AG08395 (cell line): Measurements from ENCODE around the gene IRF2BP2.

Experiments used
- DNase-seq: peaks from one replicate; pipeline ENCODE4 v3.0.0; 2012; ENCODE audit warnings: mixed read lengths, low spot score

IRF2BP2 gene

DNA sequence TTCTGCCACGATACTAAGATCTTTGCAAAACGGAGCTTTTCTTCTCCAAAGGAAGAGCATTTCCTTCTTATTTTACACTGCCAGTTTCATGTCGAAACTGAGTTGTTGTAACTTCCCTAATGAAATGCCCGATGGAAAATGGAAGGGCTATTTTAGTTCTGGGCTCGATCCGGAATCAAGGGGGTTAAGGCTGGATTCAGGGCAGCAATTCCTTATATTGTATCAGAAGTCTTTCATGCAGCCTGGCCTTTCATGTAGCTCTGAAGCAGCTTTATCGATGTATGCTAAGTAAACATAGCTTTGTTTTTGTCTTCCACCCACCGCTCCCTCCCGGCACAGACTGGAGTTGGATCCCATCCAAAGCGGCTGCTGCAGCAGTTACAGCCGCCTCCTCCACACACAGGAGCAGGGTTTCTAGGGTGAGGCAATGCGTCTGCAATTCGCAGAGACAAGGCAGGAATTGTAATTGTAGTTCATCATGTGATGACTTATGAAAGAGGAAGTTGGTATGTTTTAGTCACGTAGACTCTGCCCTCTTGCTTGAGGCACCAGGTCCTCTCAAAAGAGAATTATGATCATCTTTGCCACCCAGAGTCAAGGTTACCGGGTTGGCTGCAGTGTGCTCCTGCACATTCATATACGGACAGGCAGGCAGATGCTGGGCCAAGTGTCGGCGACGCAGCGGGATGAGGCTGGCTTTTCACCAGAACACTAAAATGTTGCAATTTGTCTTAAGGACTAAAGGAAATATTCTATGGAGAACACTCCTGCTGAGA, 2.6 kb upstream of the IRF2BP2 start:
- peak; percentile 86 for DNase-seq

DNA sequence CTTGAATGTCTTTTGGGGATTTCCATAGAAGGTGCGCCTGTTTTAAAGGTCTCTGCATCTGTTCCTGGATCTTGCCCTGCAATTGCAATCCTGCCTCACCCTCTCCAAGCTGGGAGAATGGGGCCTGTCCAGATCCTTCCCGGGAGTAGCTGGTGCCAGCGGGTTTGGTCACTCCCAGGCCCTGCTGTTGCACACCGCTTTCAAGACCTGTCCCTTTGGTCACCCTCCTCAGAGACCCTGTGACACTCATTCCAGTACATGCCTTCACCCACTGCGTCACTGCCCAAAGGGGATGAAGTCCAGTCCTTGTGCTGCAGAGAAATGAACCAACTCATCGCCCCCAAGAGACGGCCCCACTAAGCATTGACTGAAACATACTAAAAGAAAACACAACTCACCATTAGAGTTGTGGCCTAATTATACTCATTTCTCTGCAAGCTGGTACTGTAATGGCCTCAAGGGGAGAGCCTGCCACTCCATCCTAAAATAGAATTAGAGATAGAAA, 1.9 kb upstream of the IRF2BP2 start:
- DNase-seq = no peak

DNA sequence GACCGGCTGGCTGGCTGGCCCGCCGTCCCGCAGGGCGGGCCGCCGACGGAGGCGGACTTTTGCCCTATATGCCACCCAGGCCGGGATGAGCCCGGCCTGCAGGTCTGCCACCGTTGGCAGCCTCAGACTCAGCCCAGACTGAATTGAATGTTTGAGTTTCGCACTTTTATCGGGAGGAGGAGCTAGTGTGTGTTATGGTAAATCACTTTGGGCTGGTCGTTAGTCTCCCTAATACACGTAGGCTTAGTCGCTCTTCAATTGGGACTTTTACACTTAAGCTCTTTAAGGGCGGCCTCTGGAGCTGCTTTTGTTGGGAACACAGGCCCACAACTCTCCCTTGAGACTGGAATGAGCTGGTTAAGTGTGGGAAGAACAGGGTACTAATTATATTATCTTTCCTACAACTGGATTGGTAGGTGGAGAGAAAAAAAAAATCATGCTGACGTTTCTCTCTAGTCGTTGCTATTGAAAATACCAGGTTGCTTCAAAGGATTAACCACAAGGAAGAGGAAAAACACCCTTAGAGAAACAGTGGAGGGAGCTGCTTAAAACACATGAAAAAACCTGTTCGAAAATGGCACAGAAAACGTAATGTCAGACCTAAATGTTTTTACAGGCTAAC, 1.4 kb upstream of the IRF2BP2 start:
- no peak for DNase-seq

DNA sequence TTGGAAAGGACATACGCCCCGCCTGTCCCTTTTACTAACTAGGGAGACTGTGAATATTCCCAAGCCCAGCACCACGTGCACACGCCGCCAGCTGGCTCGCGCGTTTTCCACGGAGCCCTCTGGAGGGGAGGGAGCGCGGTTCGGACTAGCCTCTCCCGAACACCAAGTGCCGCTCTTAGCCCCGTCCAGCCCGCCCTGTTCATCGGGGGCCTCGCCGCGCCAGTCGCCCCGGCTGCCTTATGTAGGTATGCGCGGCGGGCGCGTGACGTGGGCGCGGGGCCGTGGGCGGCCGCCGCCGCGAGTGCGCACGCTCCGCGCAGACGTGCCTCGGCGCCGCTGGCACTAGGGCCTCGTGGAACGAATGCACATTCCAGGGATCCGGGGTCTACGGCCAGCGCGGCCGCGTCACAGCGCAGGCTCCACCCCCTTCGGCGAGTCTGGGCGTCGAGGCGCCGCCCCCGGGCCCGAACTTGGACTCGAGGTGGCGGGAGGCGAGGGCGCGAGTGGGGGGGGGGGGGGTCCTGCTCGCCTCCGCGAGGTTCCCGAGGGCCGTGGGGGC, 767 bp upstream of the IRF2BP2 start:
- DNase-seq = peak; percentile 92

DNA sequence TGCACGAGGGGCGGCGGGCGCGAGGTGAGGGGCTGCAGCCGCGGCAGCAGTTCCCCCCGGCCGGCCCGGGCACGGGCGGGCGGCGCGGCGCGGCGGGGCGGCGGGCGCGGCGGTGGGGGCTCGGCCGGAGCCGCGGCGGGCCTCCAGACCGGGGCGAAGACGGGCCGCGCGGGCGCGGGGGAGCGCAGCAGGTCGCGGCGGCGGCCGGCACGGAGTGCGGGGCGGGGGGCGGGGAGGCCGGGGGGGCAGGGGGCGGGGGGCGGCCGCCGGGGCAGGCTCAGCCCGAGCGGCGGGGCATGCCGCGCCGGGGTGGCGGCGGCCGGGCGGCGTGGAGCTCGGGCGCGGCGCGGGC, 311 bp downstream of the IRF2BP2 start:
- DNase-seq = no peak

DNA sequence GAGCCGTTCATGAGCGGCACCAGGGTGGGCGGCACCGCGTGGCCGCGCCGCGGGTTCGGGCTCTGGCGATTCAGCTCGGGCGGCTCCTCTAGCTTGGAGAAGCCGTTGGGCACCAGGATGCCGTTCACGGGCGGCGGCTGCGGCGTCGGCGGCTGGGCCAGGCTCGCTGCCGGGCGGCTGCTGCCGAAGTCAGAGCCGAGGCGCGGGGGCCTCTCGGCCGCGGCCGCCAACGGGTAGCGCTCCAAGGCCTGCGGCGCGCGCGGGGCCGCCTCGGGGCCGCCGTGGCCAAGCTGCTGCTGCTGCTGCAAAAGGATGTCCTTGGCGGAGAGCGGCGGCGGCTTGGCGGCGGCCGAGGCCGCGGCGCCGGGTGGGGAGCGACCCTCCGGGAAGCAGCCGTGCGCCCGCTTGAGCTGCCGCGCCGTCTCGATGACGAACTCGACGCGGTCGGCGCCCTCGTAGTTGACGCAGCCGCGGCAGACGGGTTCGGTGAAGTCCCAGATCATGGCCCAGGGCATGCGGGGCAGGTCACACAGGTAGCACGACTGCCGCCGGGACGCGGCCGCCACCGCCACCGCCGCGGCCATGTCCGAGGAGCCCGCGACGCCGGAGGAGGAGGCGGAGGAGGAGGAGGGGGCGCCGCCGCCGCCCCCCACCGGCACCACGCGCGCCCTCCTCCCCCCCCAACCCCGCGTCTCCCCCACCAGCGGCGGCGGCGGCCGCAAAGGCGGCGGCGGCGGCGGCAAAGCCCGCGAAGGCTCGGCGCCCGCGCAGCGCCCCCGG, 877 bp downstream of the IRF2BP2 start:
- DNase-seq = no peak

DNA sequence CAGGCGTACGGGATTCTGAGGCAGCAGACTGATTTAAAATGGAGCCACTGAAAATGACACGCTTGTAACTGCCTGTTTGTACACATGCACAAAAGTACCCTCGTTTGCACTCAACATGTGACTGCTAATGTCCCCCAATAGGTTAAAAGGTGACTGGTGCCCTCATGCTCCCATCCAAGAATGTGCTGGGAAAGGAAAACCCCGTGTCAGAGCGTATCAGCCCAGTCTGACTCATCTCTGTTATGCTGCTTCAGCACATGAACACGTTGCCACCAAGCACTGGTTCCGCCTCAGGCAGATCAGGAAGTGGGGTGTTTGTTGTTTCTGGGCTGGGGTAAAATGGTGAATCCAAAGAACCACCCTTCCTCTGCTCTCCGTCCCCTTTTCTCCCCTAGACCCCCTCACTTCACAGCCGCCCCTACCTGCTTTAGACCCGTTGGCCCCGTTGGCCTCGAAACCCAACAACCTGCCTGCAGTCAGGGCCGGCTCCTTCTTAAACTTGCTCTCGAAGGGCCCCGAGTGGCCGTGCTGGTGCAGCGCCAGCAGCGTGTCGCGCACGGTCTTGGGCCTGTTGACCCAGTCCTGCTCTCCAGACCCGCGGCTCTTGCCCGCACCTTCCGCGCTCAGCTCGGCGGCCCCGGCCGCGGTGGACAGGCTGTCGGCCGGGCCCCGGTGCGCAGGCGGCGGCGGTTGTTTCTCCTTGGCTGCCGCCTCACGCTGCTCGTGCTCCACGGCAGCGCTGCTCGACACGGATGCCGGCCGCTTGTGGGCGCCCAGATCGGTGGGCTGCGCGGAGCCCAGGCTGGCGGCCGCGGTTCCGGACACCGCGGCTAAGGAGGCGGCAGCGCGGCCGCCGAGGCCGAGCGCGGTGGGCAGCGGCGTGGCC, 1.7 kb downstream of the IRF2BP2 start:
- DNase-seq = peak; percentile 80

DNA sequence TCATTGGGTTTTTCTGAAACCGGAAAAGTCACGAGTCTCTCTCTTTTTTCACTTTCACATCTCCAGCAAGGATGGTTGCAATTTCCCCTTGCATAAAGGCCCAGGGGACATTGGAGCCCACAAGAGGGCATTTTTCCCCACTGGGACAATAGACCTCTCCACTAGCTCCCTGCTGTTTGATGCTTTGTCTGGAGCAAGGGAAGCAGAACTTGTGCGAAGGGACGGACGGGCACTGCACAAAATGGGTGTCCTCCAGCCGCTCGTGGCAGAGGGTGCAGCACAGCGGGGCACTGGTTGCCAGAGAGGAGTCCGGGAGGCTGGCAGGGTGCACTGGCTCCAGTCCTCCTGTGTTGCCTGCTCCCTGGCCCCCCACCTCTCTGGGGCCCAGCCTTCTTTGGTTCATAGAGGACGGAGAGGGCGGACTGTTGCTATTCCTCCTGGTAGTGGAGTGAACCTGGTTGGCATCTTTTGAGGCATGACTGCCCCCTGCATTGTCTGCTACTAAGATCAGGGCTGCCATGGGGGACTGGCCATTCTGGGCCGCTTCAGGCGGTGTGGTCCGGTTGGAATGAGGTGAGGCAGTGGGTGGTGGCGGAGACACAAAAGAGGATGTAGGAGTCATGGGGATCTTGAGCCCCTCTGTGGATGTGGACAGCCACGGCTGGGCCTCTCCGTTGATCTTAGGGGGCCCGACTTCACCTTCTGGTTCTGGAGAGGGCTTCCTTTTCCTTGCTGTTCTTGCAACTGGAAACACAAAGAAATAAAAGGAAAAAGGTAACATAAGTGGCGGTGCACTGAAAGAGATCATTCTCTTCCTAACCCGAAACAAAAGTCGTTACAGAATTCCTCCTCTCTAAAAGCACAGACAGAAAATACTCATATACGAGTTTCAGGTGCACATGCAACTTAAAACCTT, 2.6 kb downstream of the IRF2BP2 start:
- DNase-seq = no peak

DNA sequence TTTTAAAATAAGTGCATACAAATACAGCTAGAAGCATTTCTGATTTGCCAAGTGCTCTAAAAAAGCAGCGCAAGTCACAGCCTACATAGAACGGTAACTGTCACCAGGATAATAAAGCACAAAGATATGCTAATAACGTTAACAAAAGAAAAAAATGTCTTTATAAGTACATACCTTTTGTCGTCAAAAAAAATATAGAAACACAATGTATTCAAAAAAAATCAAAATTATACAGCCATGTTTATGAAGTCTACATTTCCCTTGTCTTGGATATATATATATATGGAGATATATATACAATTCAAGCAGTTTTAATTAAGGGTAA, 3.2 kb downstream of the IRF2BP2 start:
- DNase-seq = no peak

DNA sequence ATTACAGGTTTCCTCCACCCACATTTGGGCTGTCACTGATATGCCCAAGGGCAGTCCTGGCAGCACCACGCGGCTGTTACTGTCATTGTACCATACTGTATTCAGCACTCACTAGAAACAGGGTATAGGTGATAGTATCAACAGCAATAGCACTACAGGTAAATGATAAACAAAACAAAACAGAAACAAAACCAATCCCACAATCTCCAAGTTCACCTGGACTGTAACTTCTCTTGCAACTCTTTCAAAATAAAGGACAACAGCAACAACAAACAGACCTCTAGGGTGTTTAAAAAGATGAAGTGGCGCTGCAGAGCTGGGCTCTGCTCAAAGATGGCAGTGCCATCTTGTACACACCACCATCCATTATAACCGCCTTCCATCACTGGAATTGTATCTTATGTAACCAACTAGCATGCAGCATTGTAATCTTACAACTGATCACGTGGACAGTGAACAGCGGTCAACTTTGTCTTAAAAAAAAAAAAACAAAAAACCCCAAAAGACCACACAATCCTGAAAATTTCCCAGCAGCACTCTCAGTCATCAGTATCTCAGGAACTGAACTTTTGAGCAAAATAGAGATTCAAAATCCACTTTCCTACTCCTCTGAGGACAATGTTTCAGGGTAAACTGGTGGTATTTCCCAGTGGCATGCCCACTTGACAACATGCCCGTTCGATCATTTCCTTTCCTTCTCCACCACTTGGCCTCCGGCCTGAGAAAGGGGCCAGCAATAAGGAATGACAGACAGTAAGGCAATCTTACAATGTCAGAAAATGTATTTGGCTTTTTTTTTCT, 3.8 kb downstream of the IRF2BP2 start:
- no peak for DNase-seq

DNA sequence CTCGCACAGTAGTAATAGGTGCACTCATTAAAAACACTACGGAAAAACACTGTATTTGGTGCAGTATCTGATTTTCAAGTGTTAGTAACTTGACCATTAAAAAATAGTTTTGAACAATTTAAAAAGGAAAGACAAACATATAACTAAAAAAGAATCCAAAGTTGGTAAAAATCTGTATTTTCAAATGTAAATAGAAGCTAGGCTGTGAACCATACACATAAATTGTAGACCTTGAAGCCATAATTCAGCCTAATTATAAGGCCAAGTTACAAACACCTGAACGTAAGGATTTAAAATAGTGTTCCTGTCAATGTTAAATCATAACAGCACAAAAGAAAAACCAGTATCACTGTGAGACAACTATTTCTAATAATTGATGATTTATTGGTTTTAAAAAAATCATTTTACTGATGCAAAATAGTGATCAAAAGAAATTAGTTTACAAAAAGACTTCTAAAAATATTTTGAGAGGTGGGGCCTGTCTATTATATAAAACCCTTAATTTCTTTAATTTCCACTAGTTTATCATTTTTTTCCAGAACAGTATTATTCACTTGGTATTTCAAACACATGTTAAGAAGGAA, 4.5 kb downstream of the IRF2BP2 start:
- no peak for DNase-seq

DNA sequence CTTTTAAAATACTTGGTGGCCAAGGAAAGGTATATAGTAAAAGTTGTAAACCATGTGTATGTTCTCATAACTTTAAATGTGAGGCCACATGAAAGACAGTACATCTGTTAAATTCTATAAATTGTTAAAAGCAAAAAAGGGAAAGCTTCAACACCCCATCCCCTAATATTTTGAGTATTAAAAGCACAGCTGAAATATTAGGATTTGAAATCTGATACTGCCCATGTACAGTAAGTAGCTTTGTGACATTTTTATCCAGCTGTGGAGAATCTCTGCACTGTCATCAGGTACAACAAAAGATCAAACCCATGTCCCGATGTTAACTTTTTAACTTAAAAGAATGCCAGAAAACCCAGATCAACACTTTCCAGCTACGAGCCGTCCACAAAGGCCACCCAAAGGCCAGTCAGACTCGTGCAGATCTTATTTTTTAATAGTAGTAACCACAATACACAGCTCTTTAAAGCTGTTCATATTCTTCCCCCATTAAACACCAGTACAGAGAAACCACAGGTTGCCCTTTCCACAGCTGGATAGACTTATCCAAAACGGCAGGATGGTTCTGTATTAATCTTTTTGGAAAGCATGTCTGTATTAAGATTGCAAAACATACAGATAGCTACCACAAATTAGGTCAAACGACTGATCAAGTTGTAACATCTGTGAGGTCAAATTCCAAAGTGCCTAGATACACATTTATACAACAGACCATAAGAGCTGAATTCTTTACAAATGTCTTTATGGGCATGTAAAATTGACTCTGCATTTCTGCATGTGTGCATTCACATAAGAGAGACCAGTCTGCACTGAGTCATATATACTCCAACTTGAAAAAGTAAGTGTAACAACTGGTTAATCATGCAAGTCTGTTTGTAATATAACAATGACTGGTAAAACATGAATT, 5.2 kb downstream of the IRF2BP2 start:
- DNase-seq = no peak

DNA sequence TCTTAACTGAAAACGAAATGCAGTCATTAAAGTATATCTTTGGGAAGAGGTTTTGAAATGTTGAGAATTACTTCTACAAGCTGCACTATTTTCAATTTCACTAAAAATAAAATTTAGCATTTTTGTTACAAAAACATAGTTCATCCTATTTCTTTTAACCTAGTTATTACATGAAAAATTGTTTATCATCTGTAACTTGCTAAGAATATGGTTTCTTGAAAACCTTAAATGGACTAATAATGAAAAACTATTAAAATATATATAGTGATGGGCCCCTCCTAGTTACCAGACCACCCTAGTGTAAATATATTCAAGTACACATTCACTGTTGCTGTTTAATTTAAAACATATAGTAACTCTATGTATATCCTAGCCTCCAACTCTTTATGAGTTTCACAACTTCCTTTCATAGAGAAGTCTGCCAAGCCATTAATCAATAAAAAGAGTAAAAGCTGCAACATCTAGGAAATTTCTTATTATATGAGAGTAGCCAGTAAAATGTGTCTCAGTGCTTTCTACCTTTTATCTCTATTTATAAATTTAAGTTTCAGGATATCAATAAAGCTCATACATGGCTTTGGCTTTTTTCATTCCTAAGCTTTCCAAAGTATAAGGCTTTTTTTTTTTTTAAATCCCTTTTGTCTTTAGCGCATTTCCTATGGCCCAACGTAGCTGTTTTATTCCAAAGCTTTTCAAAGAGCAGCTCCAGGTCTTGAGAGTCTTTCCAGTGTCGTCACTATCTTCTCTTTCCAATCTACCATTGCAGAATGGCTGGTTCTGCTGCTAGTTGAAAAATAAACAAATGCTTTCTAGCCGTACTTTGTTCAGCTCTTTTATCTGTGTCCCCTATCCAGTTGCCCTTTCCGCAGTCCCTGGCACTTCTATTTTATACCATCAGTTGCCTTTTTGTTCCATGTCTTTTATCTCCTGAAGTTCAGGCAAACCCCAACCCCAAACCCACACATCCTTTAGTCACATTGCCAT, 6.5 kb downstream of the IRF2BP2 start:
- no peak for DNase-seq

DNA sequence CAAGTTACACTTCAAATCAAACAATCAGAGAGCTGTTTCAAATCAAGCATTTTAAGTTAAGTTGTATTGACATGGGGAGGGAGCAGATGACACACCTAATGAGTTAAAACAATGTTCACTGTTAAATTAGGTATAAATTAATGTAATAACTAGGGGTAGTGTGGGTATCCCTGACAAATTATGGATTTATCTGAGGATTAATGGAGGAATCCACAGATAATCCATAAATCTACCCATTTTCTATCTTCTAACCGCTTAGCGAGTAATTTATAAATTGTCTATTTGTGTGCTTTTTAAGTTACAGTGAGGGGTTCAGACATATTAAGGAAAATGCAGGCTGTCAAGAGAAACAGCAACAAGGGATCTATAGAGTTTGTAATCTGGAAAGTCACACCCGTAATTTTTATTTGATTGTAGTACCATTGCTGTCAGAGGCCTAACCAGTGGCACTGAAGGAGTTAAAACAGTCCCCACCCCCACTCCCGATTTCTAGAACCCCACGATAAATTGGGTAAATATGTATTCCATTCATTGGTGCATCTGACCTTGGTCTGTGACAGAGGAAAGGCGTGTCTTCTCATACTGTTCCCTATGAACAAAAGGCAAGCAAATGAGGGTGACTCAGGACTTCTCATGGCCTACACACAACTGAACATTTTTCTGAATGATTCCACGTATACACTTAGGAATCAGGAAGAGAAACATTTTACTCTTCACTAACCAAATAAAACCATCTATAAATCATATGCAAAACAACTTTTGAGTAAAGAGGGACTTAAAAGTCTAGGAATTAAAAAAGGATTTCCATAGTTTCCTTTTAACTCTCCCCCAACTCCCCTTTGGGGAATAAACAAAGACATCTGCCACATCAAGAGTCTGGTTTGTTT, 7.4 kb downstream of the IRF2BP2 start:
- DNase-seq = peak; percentile 83

DNA sequence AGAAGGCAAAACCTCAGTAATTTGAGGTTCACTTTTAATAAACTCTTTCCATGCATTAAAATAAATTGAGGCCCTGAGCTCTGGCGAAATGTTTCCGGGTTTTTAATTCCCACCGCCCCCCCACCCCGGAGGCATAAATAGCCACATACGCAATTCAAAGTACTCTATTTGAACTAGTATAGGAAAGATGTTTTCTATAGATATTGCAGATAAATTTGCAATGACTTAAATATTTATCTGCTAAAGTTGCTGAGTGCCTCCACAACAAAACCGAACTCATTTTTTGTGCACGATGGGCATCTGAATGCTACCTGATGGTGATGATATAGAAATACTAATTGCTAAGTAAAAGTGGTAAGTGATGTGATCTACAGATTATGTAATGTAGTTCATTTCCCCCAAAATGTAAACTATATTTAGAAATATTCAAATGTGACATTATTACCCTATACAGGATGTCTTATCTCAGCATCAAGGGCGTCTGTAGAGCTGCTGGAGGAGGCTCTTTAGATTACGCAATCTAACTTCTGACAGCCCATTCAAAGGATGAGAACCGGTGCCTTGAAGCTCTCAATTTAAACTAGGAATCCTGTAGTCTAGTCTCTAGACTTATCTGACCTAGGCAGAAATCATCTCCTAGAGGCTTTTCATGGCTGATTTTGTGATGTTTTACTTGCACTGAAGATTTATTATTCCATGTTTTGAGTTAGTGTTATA, 8.5 kb downstream of the IRF2BP2 start:
- no peak for DNase-seq
